HG02938 (cell line): ENCODE results near the gene GEMIN8.

ENCODE experiments used
- ATAC-seq: cut with Tn5 transposase; IDR thresholded peaks from one replicate; pipeline ENCODE4 v1.9.1; 2021; ENCODE audit warnings: mild to moderate bottlenecking, moderate library complexity; ENCODE audit not compliant: unreplicated experiment

The GEMIN8 gene

GRCh38 chrX:14015941-14016340, 13.8 kb downstream of the GEMIN8 start:
- ATAC-seq, result no peak

- ATAC-seq, result no peak
Measured at GRCh38 chrX:14015294-14015693, 14.4 kb downstream of the GEMIN8 start.

- ATAC-seq, result no peak
Measured at GRCh38 chrX:14014526-14014925, 15.2 kb downstream of the GEMIN8 start.

- no peak for ATAC-seq
Measured at GRCh38 chrX:14013054-14013453, 16.6 kb downstream of the GEMIN8 start.

- no peak for ATAC-seq
Measured at GRCh38 chrX:14010566-14010965, 19.1 kb downstream of the GEMIN8 start.

- ATAC-seq, result no peak
Measured at GRCh38 chrX:14006540-14006939, 23.2 kb downstream of the GEMIN8 start.

- ATAC-seq, result no peak
Measured at GRCh38 chrX:14003876-14004425, 25.7 kb downstream of the GEMIN8 start.

- no peak for ATAC-seq
Measured at GRCh38 chrX:14003028-14003427, 26.7 kb downstream of the GEMIN8 start.

- no peak for ATAC-seq
Measured at GRCh38 chrX:13996650-13997049, 33.0 kb downstream of the GEMIN8 start.

GRCh38 chrX:13994536-13995080, 35.1 kb downstream of the GEMIN8 start:
- ATAC-seq, result no peak

GRCh38 chrX:13994104-13994503, 35.6 kb downstream of the GEMIN8 start:
- no peak for ATAC-seq

GRCh38 chrX:13990126-13990800, 39.4 kb downstream of the GEMIN8 start:
- ATAC-seq, result no peak

GRCh38 chrX:13985697-13986435, 43.8 kb downstream of the GEMIN8 start:
- peak; percentile 88 for ATAC-seq

- no peak for ATAC-seq
Measured at GRCh38 chrX:13983734-13984133, 46.0 kb downstream of the GEMIN8 start.

GRCh38 chrX:13968198-13968597, 61.5 kb downstream of the GEMIN8 start:
- ATAC-seq, result no peak

GRCh38 chrX:13967636-13968035, 62.1 kb downstream of the GEMIN8 start:
- ATAC-seq, result no peak

- no peak for ATAC-seq
Measured at GRCh38 chrX:13966793-13967125, 62.9 kb downstream of the GEMIN8 start.

- ATAC-seq, result no peak
Measured at GRCh38 chrX:13966071-13966792, 63.5 kb downstream of the GEMIN8 start.

- no peak for ATAC-seq
Measured at GRCh38 chrX:13965531-13965930, 64.2 kb downstream of the GEMIN8 start.

- no peak for ATAC-seq
Measured at GRCh38 chrX:13956998-13957397, 72.7 kb downstream of the GEMIN8 start.
